Thyroid gland (tissue), 4 donors: ENCODE results near the gene SMIM35.

ENCODE experiments used
- POLR2A ChIP-seq, 2 donors: fragments of 450-650 bp; IDR thresholded peaks; one replicate each; pipeline ENCODE4 v1.6.1; 2017; ENCODE audit warnings: antibody characterized with exemption in 2 of 2, mild to moderate bottlenecking in 2 of 2, moderate library complexity in 1 of 2
- TF ChIP-seq, protein P1 (sequence below), 6 experiments: fragments of 200-600 bp in 3 of 6; fragments of 450-650 bp in 3 of 6; sonication (generic) in 3 of 6; IDR thresholded peaks; one replicate each; pipeline ENCODE4 v1.5.1; 2016 to 2019; ENCODE audit warnings: antibody characterized with exemption in 6 of 6, mild to moderate bottlenecking in 2 of 6, inconsistent platforms in 1 of 6, moderate library complexity in 1 of 6

DNA sequence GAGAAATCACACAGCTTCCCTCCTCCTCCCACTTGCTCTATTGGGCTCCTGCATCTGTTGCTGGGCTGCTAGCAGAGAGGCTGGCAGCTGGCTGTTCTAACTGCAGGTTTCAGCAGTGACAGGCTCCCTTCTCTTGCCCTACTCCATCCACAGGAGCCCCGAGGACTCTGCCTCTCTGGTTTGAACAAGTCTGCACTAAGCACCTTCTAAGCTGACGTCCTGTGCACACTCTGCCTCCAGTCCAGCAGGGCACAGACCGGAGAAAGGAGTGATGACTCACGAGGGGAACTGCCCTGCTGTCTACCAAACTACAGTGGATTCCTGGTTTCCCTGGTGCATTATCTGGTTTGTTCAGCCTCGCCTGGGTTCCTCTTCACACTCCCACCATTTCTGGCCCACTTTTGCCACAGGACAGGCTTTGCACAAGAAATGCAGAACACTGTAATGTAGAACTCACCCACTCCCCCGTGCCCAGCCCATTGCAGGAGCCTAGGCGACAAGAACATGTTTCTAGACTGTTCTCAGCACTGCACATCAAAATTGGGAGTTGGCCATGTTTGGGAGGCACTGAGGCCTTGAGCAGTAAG, 74.6 kb downstream of the SMIM35 start:
- TF ChIP-seq, protein P1, sequence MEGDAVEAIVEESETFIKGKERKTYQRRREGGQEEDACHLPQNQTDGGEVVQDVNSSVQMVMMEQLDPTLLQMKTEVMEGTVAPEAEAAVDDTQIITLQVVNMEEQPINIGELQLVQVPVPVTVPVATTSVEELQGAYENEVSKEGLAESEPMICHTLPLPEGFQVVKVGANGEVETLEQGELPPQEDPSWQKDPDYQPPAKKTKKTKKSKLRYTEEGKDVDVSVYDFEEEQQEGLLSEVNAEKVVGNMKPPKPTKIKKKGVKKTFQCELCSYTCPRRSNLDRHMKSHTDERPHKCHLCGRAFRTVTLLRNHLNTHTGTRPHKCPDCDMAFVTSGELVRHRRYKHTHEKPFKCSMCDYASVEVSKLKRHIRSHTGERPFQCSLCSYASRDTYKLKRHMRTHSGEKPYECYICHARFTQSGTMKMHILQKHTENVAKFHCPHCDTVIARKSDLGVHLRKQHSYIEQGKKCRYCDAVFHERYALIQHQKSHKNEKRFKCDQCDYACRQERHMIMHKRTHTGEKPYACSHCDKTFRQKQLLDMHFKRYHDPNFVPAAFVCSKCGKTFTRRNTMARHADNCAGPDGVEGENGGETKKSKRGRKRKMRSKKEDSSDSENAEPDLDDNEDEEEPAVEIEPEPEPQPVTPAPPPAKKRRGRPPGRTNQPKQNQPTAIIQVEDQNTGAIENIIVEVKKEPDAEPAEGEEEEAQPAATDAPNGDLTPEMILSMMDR (IDR thresholded peaks at IDR 0.05), result no peak
- TF ChIP-seq POLR2A (IDR thresholded peaks at IDR 0.05), result no peak
